ENCODE measurements around the gene CAPZA1. TPM values are rescaled to one million over a fixed set of nuclear protein-coding genes. Genes with fewer than 3 reads are reported as not detected.

Gene CAPZA1
- total and polyA plus RNA-seq, 2 donors (not counting 3 experiments of a cell fraction or from before 2014, with no cell fraction given), result 77.1 to 183 TPM

DNA sequence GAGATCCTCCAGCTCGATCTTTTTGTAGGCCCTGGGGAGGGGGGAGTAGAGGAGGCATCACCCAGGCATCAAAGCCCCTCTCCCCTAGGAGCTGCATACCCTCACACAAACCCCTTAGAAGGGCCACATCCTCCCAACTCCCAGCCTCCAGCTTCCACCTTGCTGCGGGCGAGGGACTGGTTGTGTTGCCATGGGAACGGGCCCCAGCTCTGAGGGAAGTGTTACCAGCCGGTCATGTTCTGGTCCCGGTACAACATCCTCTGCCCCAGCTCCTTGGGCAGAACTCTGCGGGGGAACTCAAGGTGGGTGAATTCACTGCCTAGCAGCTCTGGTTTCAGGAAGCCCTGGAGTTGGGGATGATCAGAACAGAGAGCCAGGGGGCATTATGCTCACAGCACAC lies 91.4 kb downstream of the CAPZA1 start:
- no peaks in the 10 kb centered on the region for H4K20me1 ChIP-seq (replicated peaks; ENCODE audit: control insufficient read depth, extremely low read depth, insufficient read depth, low read length)
- H3K79me2 ChIP-seq (ENCODE audit: control insufficient read depth, insufficient read depth, low read length), result peaks cover 9% of the 10 kb centered on the region
- BruUV-seq (replicated peaks), result no TSS peak
- ChIA-PET POLR2A (no interaction called here), CTCF (interaction anchor here (0.6 to 1.0 kb wide), 3 partner anchors 11 to 362 kb away, joined by 3 read pairs; partner anchors contain the start of gene LRIG2)
- H3K9ac ChIP-seq (replicated peaks; ENCODE audit: extremely low read depth, insufficient read depth, low read length), result no peak overlapping the region
- no peaks in the 10 kb centered on the region for H3K36me3 ChIP-seq (ENCODE audit: control insufficient read depth in 2 of 2, extremely low read depth in 1 of 2, insufficient read depth in 2 of 2, low read length in 2 of 2)
- FAIRE-seq (no peak), DNase-seq (ENCODE audit: low read depth, low spot score) (no peak)
- intact Hi-C loops (cut with micrococcal nuclease), result loop anchor here (5.0 to 10.0 kb wide), 2 partner anchors 414 to 1194 kb away; partner anchors contain the start of genes AP4B1 and DCLRE1B
- no peaks in the 10 kb centered on the region for H3K9me3 ChIP-seq (replicated peaks; ENCODE audit: control insufficient read depth, insufficient read depth, low read length)
- no peak overlapping the region for H2AFZ ChIP-seq (ENCODE audit: low read depth, low read length)
- dilution Hi-C loops (cut with MboI; ENCODE audit: extremely low pct_ligation_motif_present, low sequenced_read_pairs), result no loop called here
- peaks cover 14% of the 10 kb centered on the region for H3K4me1 ChIP-seq (ENCODE audit: control insufficient read depth, extremely low read depth, insufficient read depth, low read length)
- TF ChIP-seq FOS (IDR thresholded peaks at IDR 0.05; ENCODE audit: borderline replicate concordance, insufficient read depth, low read length) (no peak), POLR2AphosphoS5 (IDR thresholded peaks at IDR 0.05; ENCODE audit: insufficient read depth, low read depth, low read length) (no peak), CTCF (IDR thresholded peaks at IDR 0.05; ENCODE audit: extremely low read depth in 1 of 2, insufficient read depth in 1 of 2, low read depth in 1 of 2, low read length in 2 of 2) (no peak), MYC (IDR thresholded peaks at IDR 0.05; ENCODE audit: low read depth, low read length) (no peak), JUN (IDR thresholded peaks at IDR 0.05; ENCODE audit: borderline replicate concordance, insufficient read depth, insufficient read length, low read depth) (no peak), POLR2A (IDR thresholded peaks at IDR 0.05; ENCODE audit: low read depth, low read length) (no peak), MAX (IDR thresholded peaks at IDR 0.05; ENCODE audit: insufficient read depth, insufficient read length) (no peak), EZH2 (IDR thresholded peaks at IDR 0.05; ENCODE audit: borderline replicate concordance, low read depth, low read length, severe bottlenecking) (no peak), GATA2 (IDR thresholded peaks at IDR 0.05; ENCODE audit: insufficient read depth, insufficient read length, low read depth, low read length) (no peak)
- no peak overlapping the region for H3K27ac ChIP-seq (ENCODE audit: insufficient read depth, low read depth, low read length)
- no peaks in the 10 kb centered on the region for H3K27me3 ChIP-seq (ENCODE audit: control insufficient read depth in 2 of 2, insufficient read depth in 2 of 2, low read length in 2 of 2)
- no peak overlapping the region for H3K4me2 ChIP-seq (ENCODE audit: insufficient read depth, low read length)
- H3K9me1 ChIP-seq (replicated peaks; ENCODE audit: control insufficient read depth, extremely low read depth, insufficient read depth, low read length), result no peaks in the 10 kb centered on the region
- H3K4me3 ChIP-seq (replicated peaks in 1 of 3; ENCODE audit: insufficient read depth in 1 of 3, low read depth in 1 of 3, low read length in 3 of 3), result no peak overlapping the region

Measured in endothelial cell of umbilical vein (primary cell).